Muscle of arm (tissue), 12 donors: ENCODE data around the gene ZSCAN23. TPM values are rescaled to one million over a fixed set of nuclear protein-coding genes. Genes with fewer than 3 reads are reported as not detected.
"Not testable (repeated sequence)": the region's sequence is repeated elsewhere in the genome, so short reads cannot be mapped to it uniquely, and the experiment has no call there.

Experiments used
- DNase-seq: peaks from one replicate; pipeline ENCODE4 v3.0.0-alpha.2; 2013
- polyA plus RNA-seq, 12 donors: library from polyadenylated mRNA; unstranded; fragments of 120-200 nt; gene quantifications; one replicate each; pipeline ENCODE4 v1.2.1, GENCODE V29; 2013; ENCODE audit not compliant: insufficient read length in 12 of 12

The ZSCAN23 gene
- polyA plus RNA-seq, 12 donors = 4.6 to 13.4 (median 7.2) TPM; not detected in 1

- DNase-seq = not testable (repeated sequence)
Measured at GRCh38 chr6:28444759-28445158, 1.5 kb upstream of the ZSCAN23 start.

GRCh38 chr6:28442586-28442985 lies 705 bp downstream of the ZSCAN23 start:
- no peak for DNase-seq

DNA sequence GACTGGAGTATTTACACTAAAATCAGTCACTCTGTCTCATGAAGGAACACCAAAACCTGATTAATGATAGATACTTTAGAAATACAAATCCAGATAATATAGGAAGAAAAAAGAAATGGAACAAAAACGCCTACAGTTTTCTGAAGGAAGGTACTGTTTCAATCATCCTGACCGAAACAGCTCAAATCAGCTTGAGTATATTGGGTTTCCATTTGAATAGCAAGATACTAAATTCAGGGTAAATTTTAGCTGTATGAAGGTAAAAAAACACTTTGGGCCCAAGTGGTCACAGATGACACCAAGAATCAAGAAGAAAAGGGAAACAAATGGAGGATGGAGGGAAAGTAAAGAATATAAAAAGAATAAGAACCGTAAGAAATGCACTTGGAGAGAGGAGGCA lies 6.9 kb downstream of the ZSCAN23 start:
- no peak for DNase-seq

GRCh38 chr6:28433119-28433518 lies 10.2 kb downstream of the ZSCAN23 start:
- DNase-seq = no peak

DNA sequence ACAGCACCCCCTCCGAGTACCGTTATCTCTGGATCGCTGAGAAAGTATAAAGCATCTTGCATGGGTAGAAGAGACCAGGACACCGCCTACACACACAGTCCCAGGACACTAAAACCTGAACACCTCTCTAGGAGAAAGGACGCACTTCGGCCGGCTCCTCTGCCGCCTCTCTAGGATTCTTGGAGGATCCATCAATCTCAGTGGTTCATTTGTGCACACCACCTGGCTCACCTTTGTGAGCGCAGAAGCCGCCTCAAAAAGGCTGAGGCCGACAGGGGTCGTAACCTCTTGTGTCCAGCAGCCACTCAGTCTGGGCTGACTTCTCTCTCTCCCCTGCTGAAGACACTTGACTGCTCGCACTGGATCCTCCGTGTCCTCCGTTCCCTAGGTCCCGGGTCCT lies 13.5 kb downstream of the ZSCAN23 start:
- DNase-seq = no peak

DNA sequence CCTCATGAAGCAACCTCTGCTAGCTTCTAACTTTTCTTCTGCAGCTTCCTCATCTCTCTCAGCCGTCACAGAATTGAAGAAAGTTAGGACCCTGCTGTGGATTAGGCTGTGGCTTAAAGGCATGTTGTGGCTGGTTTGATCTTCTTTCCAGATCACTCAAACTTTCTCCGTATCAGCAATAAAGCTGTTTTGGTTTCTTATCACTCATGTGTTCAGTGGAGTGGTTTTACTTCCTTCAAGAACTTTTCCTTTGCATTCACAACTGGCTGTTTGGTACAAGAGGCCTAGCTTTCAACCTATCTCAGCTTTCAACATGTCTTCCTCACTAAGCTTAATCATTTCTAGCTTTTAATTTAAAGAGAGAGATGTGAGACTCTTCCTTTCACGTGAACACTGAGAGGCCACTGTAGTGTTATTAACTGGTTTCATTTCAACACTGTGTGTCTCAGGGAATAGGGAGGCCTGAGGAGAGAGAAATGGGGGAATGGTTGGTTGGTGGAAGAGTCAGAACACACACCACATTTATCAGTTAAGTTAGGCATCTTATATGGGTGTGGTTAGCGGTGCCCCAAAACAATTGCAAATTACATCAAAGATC lies 17.2 kb downstream of the ZSCAN23 start:
- no peak for DNase-seq

DNA sequence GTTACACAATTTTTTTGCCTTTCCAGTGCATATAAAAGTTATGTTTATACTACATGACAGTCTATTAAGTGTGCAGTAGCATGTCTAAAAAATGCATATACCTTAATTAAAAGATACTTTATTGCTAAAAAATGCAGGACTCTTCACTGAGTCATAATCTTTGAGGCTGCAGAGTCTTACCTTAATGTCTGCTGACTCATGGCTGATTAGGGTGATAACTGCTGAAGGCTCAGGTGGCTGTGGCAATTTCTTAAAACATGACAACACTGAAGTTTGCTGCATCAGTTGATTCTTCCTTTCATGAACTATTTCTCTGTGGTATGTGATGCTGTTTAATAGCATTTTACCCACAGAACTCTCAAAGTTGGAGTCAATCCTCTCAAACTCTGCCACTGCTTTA lies 19.1 kb downstream of the ZSCAN23 start:
- no peak for DNase-seq

- no peak for DNase-seq
Measured at GRCh38 chr6:28423546-28423945, 19.7 kb downstream of the ZSCAN23 start.

DNA sequence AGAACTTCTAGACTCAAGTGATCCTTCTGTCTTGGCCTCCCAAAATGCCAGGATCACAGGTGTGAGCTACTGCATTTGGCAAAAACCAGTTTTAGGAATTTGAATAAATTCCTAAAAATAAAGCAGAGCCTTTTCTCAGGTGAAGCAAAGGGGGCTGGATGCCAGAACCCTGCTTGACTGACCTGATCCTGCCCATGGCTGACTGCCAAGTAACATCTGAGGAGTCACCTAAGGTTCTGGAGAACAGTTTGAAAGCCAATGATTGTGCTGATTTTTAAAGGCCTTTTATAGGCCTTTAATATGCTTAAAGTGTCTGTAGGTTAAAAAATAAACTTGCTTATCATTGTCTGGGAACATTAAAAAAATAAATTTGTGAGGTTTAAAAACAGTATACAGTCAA lies 29.6 kb downstream of the ZSCAN23 start:
- DNase-seq = no peak

DNA sequence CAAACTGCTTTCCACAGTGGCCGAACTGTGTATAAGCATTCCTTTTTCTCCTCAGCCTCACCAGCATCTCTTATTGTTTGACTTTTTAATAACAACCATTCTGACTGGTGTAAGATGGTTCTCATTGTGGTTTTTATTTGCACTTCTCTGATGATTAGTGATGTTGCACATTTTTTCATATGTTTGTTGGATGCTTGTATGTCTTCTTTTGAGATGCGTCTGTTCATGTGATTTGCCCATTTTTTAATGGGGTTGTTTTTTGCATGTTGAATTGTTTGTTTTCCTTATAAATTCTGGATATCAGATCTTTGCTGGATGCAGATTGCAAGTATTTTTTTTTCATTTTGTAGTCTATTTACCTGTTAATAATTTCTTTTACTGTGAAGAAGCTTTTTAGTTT lies 32.5 kb downstream of the ZSCAN23 start:
- no peak for DNase-seq

DNA sequence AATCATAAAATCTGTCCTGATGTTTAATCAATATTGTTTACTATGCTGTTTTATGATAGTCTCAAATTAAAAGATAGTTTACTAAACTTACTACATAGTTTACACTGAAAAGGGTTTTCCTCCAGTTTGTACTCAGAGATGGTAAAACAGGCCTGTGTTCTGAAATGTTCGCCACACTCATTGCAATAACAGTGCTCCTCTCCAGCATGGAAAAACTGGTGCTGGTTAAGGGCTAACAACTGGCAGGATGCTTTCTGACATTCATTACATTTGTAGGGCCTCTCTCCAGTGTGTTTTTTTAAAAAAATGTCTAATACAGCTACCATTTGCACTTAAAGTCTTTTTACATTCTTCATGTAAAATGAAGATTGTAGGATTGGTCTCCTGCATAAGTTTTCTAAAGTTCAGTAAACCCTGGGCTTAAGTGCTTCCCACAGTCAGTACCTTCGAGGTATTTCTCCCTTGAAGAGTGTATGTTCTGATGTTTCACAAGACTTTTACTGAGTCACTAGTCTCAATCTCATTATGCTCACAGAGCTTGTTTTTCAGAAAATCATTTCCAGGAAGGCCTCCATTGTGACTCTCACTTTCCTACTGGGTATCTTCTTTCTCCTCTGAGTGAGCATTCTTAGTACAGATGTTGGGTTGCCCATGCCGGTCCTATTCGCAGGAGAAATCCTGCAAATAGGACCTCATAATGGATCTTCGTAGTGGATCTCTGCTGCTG lies 35.1 kb downstream of the ZSCAN23 start:
- no peak for DNase-seq

GRCh38 chr6:28407401-28407800 lies 35.9 kb downstream of the ZSCAN23 start:
- no peak for DNase-seq

- not testable (repeated sequence) for DNase-seq
Measured at GRCh38 chr6:28403923-28404322, 39.4 kb downstream of the ZSCAN23 start.

GRCh38 chr6:28402197-28402596 lies 41.1 kb downstream of the ZSCAN23 start:
- no peak for DNase-seq

- DNase-seq = no peak
Measured at GRCh38 chr6:28401172-28401571, 42.1 kb downstream of the ZSCAN23 start.

GRCh38 chr6:28400122-28400451 lies 43.2 kb downstream of the ZSCAN23 start:
- peak; percentile 3 for DNase-seq

GRCh38 chr6:28399350-28400121 lies 43.8 kb downstream of the ZSCAN23 start, which contains the start of gene ZSCAN12:
Gene ZSCAN12 (minus strand): TSS chr6:28399747. CDS start chr6:28398405, 1,342 bp downstream.
- peak; percentile 88 for DNase-seq

GRCh38 chr6:28395918-28396317 lies 47.4 kb downstream of the ZSCAN23 start:
- no peak for DNase-seq

DNA sequence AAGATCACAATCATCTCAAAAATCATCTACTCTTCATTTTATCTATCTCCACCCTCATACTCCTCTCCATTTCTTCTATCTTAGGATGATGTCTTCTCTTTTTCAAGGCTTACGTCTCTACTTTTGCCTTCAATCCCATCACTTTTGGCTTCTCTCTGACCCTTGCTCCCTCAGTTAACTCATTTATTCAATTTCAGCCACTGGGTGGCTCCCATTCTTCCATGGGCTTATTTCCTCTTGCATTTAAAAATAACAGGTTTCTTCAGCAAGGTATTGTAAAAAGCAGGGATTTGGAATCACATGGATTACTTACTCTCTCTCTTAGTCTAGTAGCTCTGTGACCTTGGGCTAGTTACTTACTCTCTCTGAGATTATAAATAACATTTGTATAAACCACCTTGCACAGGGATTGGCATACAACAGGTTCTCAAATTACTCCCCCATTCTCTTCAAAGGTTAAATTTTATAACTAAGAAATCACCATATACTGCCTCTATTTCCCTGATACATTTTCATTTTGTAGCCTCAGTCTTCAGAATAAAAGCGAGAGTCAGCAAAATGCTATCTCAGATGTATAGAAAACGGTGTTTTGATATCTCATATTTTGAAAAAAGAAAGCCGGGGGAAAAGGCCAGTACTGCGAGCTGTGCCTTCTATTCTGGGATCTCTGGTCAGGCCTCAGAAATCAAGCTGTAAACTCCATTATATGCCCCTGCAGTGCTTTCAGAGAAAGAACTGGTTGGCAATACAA lies 49.2 kb downstream of the ZSCAN23 start:
- DNase-seq = no peak

- DNase-seq = no peak
Measured at GRCh38 chr6:28390688-28391087, 52.6 kb downstream of the ZSCAN23 start.

DNA sequence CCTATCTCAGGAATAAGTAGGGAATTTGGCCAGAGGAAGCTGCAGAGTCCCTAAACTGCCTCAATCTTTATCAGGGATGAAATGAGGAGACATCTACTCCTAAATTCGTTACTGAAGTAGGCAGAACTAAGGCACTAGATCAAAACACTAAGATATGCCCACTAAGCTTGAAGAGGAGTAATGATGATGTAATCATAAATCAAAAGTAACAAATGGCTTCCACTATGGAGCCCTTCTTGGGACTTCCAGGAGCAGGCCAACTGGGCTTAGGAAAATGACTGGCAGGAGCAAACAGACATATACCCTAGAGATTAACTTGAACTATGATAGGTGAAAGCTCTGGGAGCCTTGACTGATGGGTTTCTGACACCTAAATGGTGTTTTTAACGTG lies 59.2 kb downstream of the ZSCAN23 start:
- no peak for DNase-seq
